22Rv1 (cell line): ENCODE measurements around the gene SEH1L.

ENCODE experiments used
- H3K27ac ChIP-seq: fragments of 450-650 bp; 2 replicates; pipeline ENCODE4 v1.5.1; 2017
- ZFX ChIP-seq: fragments of 450-650 bp; IDR thresholded peaks from 2 replicates; pipeline ENCODE4 v1.6.1; 2017; ENCODE audit warnings: antibody characterized with exemption, borderline replicate concordance
- TF ChIP-seq, protein P1 (sequence below): fragments of 450-650 bp; IDR thresholded peaks from 2 replicates; pipeline ENCODE4 v1.5.1; 2017; ENCODE audit warnings: mild to moderate bottlenecking

Gene SEH1L

DNA sequence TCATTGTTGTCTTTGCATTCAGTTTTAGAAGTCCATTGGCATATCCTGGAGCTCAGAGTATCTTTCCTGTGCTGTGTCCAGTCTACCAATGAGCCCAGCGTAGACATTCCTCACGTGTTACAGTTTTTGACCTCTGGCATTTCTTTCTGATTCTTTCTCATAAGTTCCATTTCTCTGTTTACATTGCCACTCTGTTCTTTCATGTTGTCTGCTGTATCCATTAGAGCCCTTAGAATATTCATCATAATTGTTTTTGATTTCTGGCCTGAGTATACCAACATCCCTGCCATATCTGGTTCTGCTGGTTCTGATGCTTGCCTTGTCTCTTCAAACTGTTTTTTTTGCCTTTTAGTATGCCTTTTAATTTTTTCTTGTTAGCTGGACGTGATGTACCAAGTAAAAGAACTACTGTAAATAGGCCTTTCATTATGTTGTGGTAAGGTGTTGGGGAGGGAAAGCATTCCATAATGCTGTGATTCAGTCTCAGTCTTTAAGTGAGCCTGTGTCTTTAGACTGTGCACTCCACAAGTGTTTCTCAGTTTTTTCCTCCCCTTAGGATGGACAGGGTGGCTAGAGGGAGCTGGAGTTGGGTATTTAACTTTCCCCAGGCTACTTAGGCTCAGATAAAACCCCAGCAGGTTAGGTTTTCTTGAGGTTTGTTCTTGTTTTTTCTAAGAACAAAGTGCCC is 78.9 kb downstream of the SEH1L start:
- H3K27ac ChIP-seq, result no peak overlapping the region
- TF ChIP-seq ZFX, result no peak
- TF ChIP-seq, protein P1, sequence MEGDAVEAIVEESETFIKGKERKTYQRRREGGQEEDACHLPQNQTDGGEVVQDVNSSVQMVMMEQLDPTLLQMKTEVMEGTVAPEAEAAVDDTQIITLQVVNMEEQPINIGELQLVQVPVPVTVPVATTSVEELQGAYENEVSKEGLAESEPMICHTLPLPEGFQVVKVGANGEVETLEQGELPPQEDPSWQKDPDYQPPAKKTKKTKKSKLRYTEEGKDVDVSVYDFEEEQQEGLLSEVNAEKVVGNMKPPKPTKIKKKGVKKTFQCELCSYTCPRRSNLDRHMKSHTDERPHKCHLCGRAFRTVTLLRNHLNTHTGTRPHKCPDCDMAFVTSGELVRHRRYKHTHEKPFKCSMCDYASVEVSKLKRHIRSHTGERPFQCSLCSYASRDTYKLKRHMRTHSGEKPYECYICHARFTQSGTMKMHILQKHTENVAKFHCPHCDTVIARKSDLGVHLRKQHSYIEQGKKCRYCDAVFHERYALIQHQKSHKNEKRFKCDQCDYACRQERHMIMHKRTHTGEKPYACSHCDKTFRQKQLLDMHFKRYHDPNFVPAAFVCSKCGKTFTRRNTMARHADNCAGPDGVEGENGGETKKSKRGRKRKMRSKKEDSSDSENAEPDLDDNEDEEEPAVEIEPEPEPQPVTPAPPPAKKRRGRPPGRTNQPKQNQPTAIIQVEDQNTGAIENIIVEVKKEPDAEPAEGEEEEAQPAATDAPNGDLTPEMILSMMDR, result no peak

DNA sequence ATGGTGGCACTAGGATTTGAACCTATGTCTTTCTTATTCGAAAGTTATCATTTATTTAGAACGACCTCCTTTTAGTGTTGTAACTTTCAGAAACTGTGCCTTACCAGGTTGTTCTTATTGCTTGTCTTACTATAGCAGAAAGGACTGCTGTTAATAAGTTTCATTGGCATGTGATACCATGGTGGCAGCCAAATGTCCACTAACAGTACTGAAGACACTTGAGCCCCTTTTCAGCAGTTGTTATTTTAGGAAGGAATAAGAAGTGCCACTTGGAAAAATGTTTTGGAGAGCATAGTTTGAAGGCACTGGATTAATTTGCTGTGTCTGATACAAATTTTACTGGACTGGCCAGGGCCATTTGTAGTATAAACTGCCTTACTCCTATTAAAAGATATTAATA is 81.1 kb downstream of the SEH1L start:
- H3K27ac ChIP-seq, result no peak overlapping the region
- TF ChIP-seq, protein P1, result no peak
- no peak for TF ChIP-seq ZFX

DNA sequence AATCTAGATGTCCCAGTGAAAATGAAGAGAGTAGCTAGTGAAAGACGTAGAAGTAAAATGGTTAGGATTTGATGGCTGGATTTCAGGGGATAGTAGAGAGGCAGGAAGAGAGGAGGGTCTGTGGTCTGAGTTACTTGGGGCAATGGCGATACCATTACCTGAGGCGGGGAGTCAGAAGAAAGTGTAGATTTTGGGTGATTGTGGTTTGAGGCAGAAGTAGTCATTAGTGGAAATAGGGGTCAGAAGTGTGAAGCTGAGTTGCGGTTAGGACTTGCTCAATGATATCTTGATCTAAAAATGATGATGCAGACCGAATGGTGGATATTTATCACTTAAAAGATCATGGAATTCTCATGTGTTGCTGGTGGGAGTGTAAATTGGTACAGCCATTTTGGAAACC is 84.4 kb downstream of the SEH1L start:
- H3K27ac ChIP-seq, result no peak overlapping the region
- TF ChIP-seq, protein P1, result no peak
- no peak for TF ChIP-seq ZFX

DNA sequence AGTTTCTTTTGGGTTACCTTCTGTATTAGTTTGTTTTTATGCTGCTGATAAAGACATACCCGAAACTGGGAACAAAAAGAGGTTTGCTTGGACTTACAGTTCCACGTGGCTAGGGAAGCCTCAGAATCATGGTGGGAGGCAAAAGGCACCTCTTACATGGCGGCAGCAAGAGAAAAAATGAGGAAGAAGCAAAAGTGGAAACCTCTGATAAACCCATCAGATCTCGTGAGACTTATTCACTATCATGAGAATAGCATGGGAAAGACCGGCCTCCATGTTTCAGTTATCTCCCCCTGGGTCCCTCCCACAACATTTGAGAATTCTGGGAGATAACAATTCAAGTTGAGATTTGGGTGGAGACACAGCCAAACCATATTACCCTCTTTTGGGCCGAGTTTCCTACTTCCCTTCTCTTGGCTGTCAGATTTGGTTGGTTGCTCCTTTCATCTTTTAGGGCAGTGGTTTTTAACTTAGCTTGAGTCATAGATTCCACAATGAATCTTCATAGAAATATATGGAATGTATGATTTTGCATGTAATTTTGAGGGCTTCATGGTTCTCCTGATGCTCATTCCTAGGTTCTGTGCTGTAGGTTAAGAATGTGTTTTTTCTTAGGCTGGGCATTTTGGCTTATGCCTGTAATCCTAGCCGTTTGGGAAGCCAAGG is 87.6 kb downstream of the SEH1L start:
- no peak overlapping the region for H3K27ac ChIP-seq
- no peak for TF ChIP-seq ZFX
- TF ChIP-seq, protein P1, result no peak

DNA sequence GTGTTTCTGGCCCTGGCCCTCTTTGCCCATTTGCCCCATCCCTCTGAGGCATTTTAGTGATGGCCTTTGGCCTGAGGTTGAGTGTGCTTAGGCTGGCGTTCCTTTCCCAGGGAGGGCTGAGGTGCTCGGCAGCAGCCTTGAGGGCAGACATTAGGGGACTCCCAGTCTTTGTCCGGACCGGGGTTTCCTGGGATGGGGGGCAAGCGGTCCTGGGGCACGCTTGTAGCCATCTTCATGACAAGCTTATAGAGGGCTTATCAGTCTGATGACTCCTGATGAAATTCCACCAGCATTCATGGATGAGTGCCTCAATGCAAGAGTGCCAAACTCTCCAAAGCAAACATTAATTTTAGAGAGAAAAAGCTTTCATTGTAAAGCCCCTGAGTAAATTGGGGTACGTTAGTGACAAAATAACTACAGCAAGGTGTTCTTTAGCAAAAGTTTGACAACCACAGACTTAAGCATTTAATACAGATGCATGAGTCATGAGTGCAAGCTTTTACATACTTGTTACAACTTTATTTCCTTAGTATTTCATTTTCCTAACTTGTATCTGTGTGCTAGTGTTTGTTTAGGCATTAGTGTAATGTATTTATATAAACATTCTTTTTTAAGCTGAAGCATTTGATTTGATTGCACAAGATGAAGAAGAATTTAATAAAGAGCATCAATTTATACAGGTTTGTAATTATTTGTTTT is 89.0 kb downstream of the SEH1L start:
- TF ChIP-seq, protein P1, result no peak
- no peak for TF ChIP-seq ZFX
- H3K27ac ChIP-seq, result no peak overlapping the region
